ENCODE measurements around the gene ZNF385D.

GRCh38 chr3:21722768-21723167 lies 28.2 kb downstream of the ZNF385D start:
- no peak for TF ChIP-seq CTCF (IDR thresholded peaks at IDR 0.05; ENCODE audit: low read depth, low read length)
- TF ChIP-seq POLR2A (IDR thresholded peaks at IDR 0.05; ENCODE audit: extremely low read depth, insufficient read length), result no peak
- no peak for TF ChIP-seq MYC (IDR thresholded peaks at IDR 0.05; ENCODE audit: low read depth, low read length)
- no peak for TF ChIP-seq MAX (IDR thresholded peaks at IDR 0.05; ENCODE audit: low read depth, low read length)

All from NB4 (cell line).